SK-N-SH (cell line): ENCODE data around the gene H2BW2. TPM values are rescaled to one million over a fixed set of nuclear protein-coding genes. Genes with fewer than 3 reads are reported as not detected.
"Not testable (repeated sequence)": the region's sequence is repeated elsewhere in the genome, so short reads cannot be mapped to it uniquely, and the experiment has no call there.

Source experiments
- CTCF ChIA-PET: fragments of 300-600, 350-600 bp; formaldehyde crosslinking; extraction: SDS; loops from one replicate; lab custom pipeline; 2021; lab: Yijun Ruan, JAX
- POLR2A ChIA-PET: fragments of 350-600 bp; sonication (Branson Sonifier 250); formaldehyde crosslinking; extraction: SDS; loops from one replicate; lab custom pipeline; 2020; ENCODE audit warnings: antibody characterized with exemption, inconsistent platforms; lab: Yijun Ruan, JAX
- DNase-seq: peaks from one replicate; pipeline ENCODE4 v3.0.0; 2012
- H2AFZ ChIP-seq: fragments of 200-600 bp; sonication (generic); 2 replicates; pipeline ENCODE4 v1.8.1; 2016; ENCODE audit warnings: antibody characterized with exemption, mild to moderate bottlenecking, low read depth
- H3F3A ChIP-seq: fragments of 200-600 bp; sonication (generic); replicated peaks from 2 replicates; pipeline ENCODE3; 2016; ENCODE audit warnings: antibody characterized with exemption, mild to moderate bottlenecking; ENCODE audit not compliant: insufficient read depth
- H3K27ac ChIP-seq, 2 experiments: fragments of 200-500 bp in 1 of 2; fragments of 200-600 bp in 1 of 2; sonication (Bioruptor generic) in 1 of 2; sonication (generic), shearing (Covaris generic) in 1 of 2; 2 replicates each; pipeline versions ENCODE4 v1.5.1 to v1.6.1; 2014 to 2016; ENCODE audit warnings: low read depth in 2 of 2, inconsistent platforms in 1 of 2, low read length in 1 of 2, mild to moderate bottlenecking in 1 of 2, mixed read lengths in 1 of 2
- H3K27me3 ChIP-seq: fragments of 200-600 bp; sonication (generic), shearing (Covaris generic); 2 replicates; pipeline ENCODE4 v1.6.1; 2016; ENCODE audit warnings: mixed run types; ENCODE audit not compliant: insufficient read depth
- H3K36me3 ChIP-seq, 2 experiments: fragments of 200-500 bp in 1 of 2; fragments of 200-600 bp in 1 of 2; sonication (Bioruptor generic) in 1 of 2; sonication (generic) in 1 of 2; replicated peaks in 1 of 2; 2 replicates each; pipeline versions ENCODE3 to v1.5.1; 2014 to 2016; ENCODE audit warnings: low read length in 1 of 2, mild to moderate bottlenecking in 1 of 2; ENCODE audit not compliant: insufficient read depth in 2 of 2, control insufficient read depth in 1 of 2
- H3K4me1 ChIP-seq, 2 experiments: fragments of 200-500 bp in 1 of 2; fragments of 200-600 bp in 1 of 2; sonication (Bioruptor generic) in 1 of 2; sonication (generic), shearing (Covaris generic) in 1 of 2; 2 replicates each; pipeline versions ENCODE4 v1.5.1 to v1.6.1; 2014 to 2016; ENCODE audit warnings: low read depth in 1 of 2, low read length in 1 of 2, mixed run types in 1 of 2; ENCODE audit not compliant: insufficient read depth in 2 of 2, control insufficient read depth in 1 of 2
- H3K4me2 ChIP-seq: fragments of 200-600 bp; sonication (generic), shearing (Covaris generic); 2 replicates; pipeline ENCODE4 v1.6.1; 2017; ENCODE audit warnings: mixed run types
- H3K4me3 ChIP-seq, 2 experiments: fragments of 200-500 bp in 1 of 2; fragments of 200-600 bp in 1 of 2; sonication (Bioruptor generic) in 1 of 2; sonication (generic), shearing (Covaris generic) in 1 of 2; 2 replicates each; pipeline versions ENCODE4 v1.5.1 to v1.8.1; 2014 to 2016; ENCODE audit warnings: low read depth in 2 of 2, inconsistent platforms in 1 of 2, low read length in 1 of 2, mild to moderate bottlenecking in 1 of 2, mixed read lengths in 1 of 2, moderate library complexity in 1 of 2
- H3K79me2 ChIP-seq: fragments of 200-600 bp; sonication (generic); 2 replicates; pipeline ENCODE4 v1.8.1; 2017; ENCODE audit warnings: mild to moderate bottlenecking; ENCODE audit not compliant: insufficient read depth
- H3K9ac ChIP-seq: fragments of 200-600 bp; sonication (generic); 2 replicates; pipeline ENCODE4 v1.6.1; 2017; ENCODE audit warnings: mixed run types
- H3K9me2 ChIP-seq: fragments of 200-600 bp; sonication (generic); 2 replicates; pipeline ENCODE4 v1.6.1; 2017; ENCODE audit warnings: mixed run types
- H3K9me3 ChIP-seq: fragments of 200-600 bp; sonication (generic); 2 replicates; pipeline ENCODE4 v1.6.1; 2017; ENCODE audit warnings: mixed run types, mild to moderate bottlenecking, moderate library complexity
- H4K20me1 ChIP-seq: fragments of 200-600 bp; sonication (generic); 2 replicates; pipeline ENCODE4 v1.6.1; 2017; ENCODE audit warnings: mild to moderate bottlenecking, mixed run types; ENCODE audit not compliant: insufficient read depth
- CHD2 ChIP-seq: fragments of 150-350 bp; IDR thresholded peaks from 2 replicates; pipeline ENCODE4 v1.6.1; 2018; ENCODE audit warnings: low read length; ENCODE audit not compliant: partially characterized antibody
- EP300 ChIP-seq, 2 experiments: IDR thresholded peaks; 2 replicates each; pipeline versions ENCODE4 v1.4.0 to v1.6.1; 2012; ENCODE audit warnings: borderline replicate concordance in 1 of 2, low read depth in 1 of 2, low read length in 1 of 2
- FOXJ3 ChIP-seq: sonication (generic); formaldehyde crosslinking; IDR thresholded peaks from 2 replicates; pipeline ENCODE4 v1.5.1; 2020; ENCODE audit warnings: mild to moderate bottlenecking, missing genetic modification reagents
- JUND ChIP-seq: IDR thresholded peaks from 2 replicates; pipeline ENCODE4 v1.4.0; 2012
- MEF2A ChIP-seq: IDR thresholded peaks from 2 replicates; pipeline ENCODE4 v1.4.0; 2012; ENCODE audit warnings: low read depth, borderline replicate concordance
- MXI1 ChIP-seq: IDR thresholded peaks from 2 replicates; pipeline ENCODE4 v1.6.1; 2012; ENCODE audit warnings: mild to moderate bottlenecking, low read depth, low read length, improper control_type of control experiment
- POLR2AphosphoS5 ChIP-seq: IDR thresholded peaks from 2 replicates; pipeline ENCODE4 v1.6.1; 2012; ENCODE audit warnings: low read depth, low read length
- RAD21 ChIP-seq: IDR thresholded peaks from 2 replicates; pipeline ENCODE4 v1.6.1; 2012; ENCODE audit warnings: mild to moderate bottlenecking, low read length
- RXRA ChIP-seq: IDR thresholded peaks from 2 replicates; pipeline ENCODE4 v1.4.0; 2012; ENCODE audit warnings: low read depth, mild to moderate bottlenecking, borderline replicate concordance
- SIN3A ChIP-seq: IDR thresholded peaks from 2 replicates; pipeline ENCODE4 v1.6.1; 2012; ENCODE audit warnings: low read depth, mild to moderate bottlenecking, low read length, moderate library complexity, borderline replicate concordance
- SMC3 ChIP-seq: IDR thresholded peaks from 2 replicates; pipeline ENCODE4 v1.6.1; 2012; ENCODE audit warnings: low read depth, low read length, improper control_type of control experiment
- TCF12 ChIP-seq: IDR thresholded peaks from 2 replicates; pipeline ENCODE4 v1.4.0; 2012
- WGBS: methylation state at CpG from one replicate; pipeline ENCODE4 v1.1.6; 2017; ENCODE audit warnings: low lambda C conversion rate; 5-methylcytosine and 5-hydroxymethylcytosine counted together
- polyA plus RNA-seq, 3 experiments: library from polyadenylated mRNA; depleted of rRNA; stranded (reverse); fragments of >200 nt; gene quantifications; 2 replicates each; pipeline ENCODE4 v1.2.3, GENCODE V29; 2012
- TF ChIP-seq, protein P1 (sequence below): IDR thresholded peaks from 2 replicates; pipeline ENCODE4 v1.4.0; 2012; ENCODE audit warnings: low read depth
- TF ChIP-seq, protein P2 (sequence below): IDR thresholded peaks from 2 replicates; pipeline ENCODE4; 2012
- TF ChIP-seq, protein P3 (sequence below): fragments of 200-600 bp; sonication (generic); IDR thresholded peaks from 2 replicates; pipeline ENCODE4 v1.6.1; 2017; ENCODE audit warnings: antibody characterized with exemption, mild to moderate bottlenecking, moderate library complexity
- TF ChIP-seq, protein P4 (sequence below): fragments of 150-350 bp; IDR thresholded peaks from 2 replicates; pipeline ENCODE4 v1.6.1; 2016; ENCODE audit warnings: mild to moderate bottlenecking, low read depth, low read length

Gene H2BW2
- polyA plus RNA-seq, 1 of the 3 experiments (the other 2 are of a cell fraction): not detected

DNA sequence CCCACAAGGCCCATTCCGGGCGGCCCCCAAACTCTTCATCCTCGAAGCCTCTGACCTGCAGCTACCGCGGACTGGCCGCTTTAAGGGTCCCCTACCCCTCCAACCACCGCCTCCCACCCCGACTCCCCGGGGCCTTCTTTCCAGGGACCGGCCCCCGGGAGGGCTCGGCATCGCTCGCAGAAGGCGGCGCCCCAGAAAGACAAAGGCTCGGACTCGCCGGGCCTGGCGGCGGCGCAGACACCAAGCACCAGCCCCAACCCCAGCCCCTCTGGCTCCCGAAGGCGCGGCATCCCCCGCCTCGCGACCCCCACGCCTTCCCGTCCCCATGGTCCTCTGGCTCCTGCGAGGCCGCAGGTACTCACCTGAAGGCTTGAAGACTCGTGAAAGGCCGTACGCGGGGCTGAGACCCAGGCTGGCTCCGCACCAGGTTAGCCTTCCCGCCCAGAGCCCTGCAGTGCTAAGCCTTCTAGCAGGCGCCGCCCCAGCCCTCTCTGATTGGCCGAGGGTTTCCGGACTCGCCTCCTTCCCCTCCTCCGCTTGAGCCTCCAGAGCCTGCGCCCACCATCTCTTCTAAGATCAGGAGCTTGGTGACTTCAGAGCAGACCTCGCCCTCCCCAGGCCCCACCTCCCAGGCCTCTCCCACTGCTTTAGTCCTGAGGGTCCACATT lies 36.2 kb downstream of the H2BW2 start, which contains the start of gene TMSB15C:
Gene TMSB15C, minus strand, starts transcription at position 459 of the 668 bp plus-strand sequence.
- H2AFZ ChIP-seq, H3K4me3 ChIP-seq, H3K79me2 ChIP-seq, H4K20me1 ChIP-seq, POLR2A ChIA-PET, H3K9ac ChIP-seq, H3K27ac ChIP-seq, H3F3A ChIP-seq, H3K4me1 ChIP-seq, H3K4me2 ChIP-seq, DNase-seq, CTCF ChIA-PET, H3K36me3 ChIP-seq, H3K27me3 ChIP-seq, H3K9me2 ChIP-seq, H3K9me3 ChIP-seq: not testable (repeated sequence)
- WGBS: no CpG with 5 or more reads among the region's 46 CpGs

DNA sequence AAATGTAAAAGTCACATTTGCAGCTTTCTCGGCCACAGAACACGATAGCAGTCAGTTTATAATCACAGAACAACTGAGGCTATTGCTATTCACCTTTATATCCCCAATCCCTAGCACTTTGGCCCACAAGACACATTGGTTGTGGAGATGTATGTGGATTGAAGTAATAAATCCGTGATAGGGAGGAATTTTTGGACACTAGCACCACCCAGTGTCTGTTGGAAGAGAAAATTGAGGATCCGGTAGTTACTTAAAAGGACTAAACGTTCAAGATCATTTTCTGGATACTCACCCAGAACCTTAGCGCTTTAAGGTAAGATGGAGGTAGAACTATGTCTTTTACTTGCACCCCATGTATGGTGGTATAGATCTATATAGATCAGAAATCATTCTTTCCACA lies 38.1 kb downstream of the H2BW2 start:
- H3K36me3 ChIP-seq, DNase-seq, H3K9me2 ChIP-seq, H3K27me3 ChIP-seq, H3K79me2 ChIP-seq, H3K27ac ChIP-seq, H3K4me2 ChIP-seq, H3K4me3 ChIP-seq, H3K4me1 ChIP-seq, H4K20me1 ChIP-seq, H2AFZ ChIP-seq, H3F3A ChIP-seq, POLR2A ChIA-PET, CTCF ChIA-PET, H3K9me3 ChIP-seq, H3K9ac ChIP-seq: not testable (repeated sequence)
- no CpG with 5 or more reads among the region's 6 CpGs for WGBS

DNA sequence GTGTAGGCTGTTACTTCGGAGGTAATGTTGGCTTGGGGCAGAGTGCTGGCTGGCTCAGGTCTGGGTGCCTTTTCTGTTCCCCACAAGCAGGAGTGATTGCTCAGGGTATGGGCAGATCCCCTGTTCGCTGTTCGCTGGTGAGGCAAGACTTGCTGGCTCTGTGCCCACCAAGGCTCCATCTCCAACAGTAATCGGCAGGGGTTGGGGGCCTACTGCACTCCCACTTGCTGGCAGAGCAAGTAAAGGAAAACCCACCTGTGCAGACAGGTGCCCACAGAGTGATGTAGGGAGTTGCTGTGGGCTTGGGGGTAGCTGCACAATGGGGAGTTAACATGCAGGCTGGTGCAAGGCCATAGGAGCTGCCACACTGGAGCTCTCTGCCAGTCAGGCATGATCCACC lies 44.3 kb downstream of the H2BW2 start:
- peaks cover 12% of the 10 kb centered on the region; the same call in 1 of the 2 replicates for H3K27me3 ChIP-seq

More for the DNA sequence above, 44.3 kb downstream of the H2BW2 start:
- H3K4me2 ChIP-seq: no peak overlapping the region
- no peaks in the 10 kb centered on the region for H3K9me3 ChIP-seq
- POLR2A ChIA-PET: no interaction called here
- no peaks in the 10 kb centered on the region for H3K4me1 ChIP-seq
- TF ChIP-seq POLR2AphosphoS5 (no peak), SIN3A (no peak), CHD2 (no peak), EP300 (IDR thresholded peaks at IDR 0.05; ENCODE audit: borderline replicate concordance in 1 of 2, low read depth in 1 of 2, low read length in 1 of 2) (no peak), MXI1 (no peak), SMC3 (no peak), TCF12 (no peak), RXRA (no peak), MEF2A (no peak), RAD21 (no peak), FOXJ3 (no peak), JUND (no peak)
- TF ChIP-seq, protein P1, sequence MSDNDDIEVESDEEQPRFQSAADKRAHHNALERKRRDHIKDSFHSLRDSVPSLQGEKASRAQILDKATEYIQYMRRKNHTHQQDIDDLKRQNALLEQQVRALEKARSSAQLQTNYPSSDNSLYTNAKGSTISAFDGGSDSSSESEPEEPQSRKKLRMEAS: no peak
- TF ChIP-seq, protein P2, sequence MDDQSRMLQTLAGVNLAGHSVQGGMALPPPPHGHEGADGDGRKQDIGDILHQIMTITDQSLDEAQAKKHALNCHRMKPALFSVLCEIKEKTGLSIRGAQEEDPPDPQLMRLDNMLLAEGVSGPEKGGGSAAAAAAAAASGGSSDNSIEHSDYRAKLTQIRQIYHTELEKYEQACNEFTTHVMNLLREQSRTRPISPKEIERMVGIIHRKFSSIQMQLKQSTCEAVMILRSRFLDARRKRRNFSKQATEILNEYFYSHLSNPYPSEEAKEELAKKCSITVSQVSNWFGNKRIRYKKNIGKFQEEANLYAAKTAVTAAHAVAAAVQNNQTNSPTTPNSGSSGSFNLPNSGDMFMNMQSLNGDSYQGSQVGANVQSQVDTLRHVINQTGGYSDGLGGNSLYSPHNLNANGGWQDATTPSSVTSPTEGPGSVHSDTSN: no peak
- TF ChIP-seq, protein P3, sequence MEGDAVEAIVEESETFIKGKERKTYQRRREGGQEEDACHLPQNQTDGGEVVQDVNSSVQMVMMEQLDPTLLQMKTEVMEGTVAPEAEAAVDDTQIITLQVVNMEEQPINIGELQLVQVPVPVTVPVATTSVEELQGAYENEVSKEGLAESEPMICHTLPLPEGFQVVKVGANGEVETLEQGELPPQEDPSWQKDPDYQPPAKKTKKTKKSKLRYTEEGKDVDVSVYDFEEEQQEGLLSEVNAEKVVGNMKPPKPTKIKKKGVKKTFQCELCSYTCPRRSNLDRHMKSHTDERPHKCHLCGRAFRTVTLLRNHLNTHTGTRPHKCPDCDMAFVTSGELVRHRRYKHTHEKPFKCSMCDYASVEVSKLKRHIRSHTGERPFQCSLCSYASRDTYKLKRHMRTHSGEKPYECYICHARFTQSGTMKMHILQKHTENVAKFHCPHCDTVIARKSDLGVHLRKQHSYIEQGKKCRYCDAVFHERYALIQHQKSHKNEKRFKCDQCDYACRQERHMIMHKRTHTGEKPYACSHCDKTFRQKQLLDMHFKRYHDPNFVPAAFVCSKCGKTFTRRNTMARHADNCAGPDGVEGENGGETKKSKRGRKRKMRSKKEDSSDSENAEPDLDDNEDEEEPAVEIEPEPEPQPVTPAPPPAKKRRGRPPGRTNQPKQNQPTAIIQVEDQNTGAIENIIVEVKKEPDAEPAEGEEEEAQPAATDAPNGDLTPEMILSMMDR: no peak
- TF ChIP-seq, protein P4, sequence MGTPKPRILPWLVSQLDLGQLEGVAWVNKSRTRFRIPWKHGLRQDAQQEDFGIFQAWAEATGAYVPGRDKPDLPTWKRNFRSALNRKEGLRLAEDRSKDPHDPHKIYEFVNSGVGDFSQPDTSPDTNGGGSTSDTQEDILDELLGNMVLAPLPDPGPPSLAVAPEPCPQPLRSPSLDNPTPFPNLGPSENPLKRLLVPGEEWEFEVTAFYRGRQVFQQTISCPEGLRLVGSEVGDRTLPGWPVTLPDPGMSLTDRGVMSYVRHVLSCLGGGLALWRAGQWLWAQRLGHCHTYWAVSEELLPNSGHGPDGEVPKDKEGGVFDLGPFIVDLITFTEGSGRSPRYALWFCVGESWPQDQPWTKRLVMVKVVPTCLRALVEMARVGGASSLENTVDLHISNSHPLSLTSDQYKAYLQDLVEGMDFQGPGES: no peak
- no peak overlapping the region for H3K27ac ChIP-seq
- H3F3A ChIP-seq: no peaks in the 10 kb centered on the region
- no peak overlapping the region for H2AFZ ChIP-seq
- CTCF ChIA-PET: interaction anchor here (1.0 kb wide), 1 partner anchor 29 kb away, joined by 3 read pairs; no protein-coding TSS in a partner anchor
- no peak overlapping the region for H3K4me3 ChIP-seq
- no peaks in the 10 kb centered on the region for H3K36me3 ChIP-seq
- 10% methylated on average over 2 of the region's 4 CpGs for WGBS
- H4K20me1 ChIP-seq: no peaks in the 10 kb centered on the region
- no peaks in the 10 kb centered on the region for H3K79me2 ChIP-seq
- DNase-seq: no peak
- H3K9ac ChIP-seq: no peak overlapping the region
- H3K9me2 ChIP-seq: no peaks in the 10 kb centered on the region
